Measurements from ENCODE around the gene ACADS.

ACADS gene

DNA sequence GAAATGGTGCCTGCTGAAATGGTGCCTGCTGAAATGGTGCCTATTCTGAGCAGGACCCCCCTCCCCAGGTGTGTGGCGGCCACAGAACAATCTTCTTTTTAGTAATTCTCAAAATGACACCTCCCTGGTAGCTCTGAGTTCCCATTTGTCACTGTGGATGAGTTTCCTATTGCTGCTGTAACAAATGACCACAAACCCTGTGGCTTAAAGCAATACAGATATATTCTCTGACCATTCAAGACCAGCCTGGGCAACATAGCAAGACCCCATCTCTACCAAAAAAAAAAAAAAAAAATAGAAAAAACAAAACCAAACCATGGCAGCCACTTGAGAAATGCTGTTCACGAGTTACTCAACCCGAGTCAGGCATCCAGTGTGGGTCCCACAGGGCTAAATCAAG lies 7.9 kb downstream of the ACADS start:
- DNase-seq: no peak

DNA sequence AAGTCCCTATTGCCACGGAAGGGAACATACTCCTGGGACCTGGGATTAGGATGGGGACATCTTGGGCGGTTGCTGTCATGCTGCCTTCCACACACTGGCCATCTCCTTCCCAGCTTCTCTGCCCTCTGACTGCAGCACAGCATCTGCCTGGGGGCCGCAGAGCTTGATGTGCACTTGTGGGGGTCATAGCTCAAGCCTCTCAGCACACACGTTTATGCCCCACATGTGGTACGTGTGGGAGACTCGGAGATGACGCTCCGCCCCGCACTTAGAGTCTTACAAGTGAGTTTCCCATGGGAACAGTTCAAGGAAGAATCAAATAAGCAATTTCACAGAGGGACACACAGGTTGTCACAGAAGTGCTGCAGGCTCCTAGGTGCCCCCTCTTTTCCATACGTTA lies 8.6 kb downstream of the ACADS start:
- no peak for DNase-seq

DNA sequence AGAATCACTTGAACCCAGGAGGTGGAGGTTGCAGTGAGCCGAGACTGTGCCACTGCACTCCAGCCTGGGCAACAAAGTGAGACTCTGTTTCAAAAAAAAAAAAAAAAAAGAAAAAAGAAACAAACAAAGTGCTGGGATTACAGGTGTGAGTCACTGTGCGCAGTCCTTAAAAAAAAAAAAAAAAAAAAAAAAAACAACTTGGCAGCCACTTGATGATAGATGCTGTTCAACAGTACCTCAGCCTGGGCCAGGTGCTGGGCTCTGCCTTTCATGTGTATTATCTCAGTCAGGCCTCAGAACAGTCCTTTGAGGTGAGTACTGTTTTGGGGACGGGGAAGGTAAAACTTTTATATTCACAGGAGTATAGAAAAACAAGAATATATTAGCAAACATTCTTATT lies 9.6 kb downstream of the ACADS start:
- DNase-seq: no peak

DNA sequence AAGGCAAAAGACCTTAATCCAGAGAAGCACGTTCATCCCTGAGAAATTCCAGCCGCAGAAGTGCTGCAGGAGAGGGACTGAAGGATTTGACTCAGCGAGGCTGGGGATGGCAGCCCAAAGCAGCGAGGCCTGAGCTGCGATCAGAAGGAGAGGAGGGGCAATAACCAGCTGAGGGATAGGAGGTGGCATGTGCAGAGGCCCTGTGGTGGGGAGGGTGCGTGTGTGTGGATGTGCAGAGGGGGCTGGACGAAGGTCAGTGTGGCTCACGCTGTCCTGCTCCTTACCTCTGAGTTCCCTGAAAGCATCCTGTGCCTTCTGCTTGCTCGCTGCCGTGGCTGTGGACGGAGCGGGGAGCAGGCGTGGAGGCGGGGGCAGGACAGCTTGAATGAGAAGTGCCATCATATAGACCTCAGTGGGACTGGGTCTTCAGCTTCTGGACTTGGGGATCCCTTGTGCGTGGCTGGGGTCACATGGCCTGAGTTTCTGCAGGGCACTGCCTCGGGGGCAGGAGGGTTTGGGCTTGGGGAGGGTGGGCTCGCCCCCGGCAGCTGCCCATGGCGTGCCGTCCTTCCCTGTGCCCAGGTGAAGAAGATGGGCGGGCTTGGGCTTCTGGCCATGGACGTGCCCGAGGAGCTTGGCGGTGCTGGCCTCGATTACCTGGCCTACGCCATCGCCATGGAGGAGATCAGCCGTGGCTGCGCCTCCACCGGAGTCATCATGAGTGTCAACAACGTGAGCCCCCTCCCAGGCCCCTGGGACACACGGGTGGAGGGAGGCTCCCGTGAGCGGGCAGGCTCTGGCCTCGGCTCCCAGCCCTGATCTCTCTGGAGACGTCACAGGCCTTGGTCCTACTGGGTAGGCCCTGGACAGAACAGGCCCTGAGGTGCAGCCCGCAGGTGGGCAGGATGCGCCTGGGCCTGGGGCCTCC lies 11.0 kb downstream of the ACADS start:
- no peak for DNase-seq

DNA sequence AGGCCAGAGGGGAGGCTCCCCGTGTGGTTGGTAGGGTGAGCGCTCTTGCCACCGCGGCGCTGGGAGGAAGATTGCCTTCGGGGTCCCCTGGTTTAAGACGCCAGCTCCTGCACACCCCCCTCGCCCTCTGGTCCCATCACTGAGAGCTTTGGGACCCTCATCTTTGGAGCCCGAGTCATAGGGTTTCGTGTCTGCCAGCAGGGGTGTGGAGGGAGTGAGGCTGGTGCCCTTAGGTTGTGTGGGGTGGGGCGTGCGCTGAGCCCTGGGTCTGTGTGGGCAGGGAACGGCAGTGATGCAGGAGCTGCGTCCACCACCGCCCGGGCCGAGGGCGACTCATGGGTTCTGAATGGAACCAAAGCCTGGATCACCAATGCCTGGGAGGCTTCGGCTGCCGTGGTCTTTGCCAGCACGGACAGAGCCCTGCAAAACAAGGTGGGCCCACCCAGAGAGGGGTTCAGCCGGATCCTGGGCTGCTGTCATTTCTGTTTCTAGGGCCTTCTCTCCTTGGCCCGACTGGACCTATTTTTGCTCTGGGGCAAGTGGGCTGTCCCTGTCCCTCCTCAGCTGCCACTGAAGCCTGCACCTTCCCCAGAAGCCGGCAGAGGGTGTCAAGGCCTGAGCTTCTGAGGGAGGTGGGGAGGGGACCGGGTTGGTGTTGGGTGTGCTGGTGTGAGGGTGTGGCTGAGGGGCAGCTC lies 12.1 kb downstream of the ACADS start:
- DNase-seq: no peak

DNA sequence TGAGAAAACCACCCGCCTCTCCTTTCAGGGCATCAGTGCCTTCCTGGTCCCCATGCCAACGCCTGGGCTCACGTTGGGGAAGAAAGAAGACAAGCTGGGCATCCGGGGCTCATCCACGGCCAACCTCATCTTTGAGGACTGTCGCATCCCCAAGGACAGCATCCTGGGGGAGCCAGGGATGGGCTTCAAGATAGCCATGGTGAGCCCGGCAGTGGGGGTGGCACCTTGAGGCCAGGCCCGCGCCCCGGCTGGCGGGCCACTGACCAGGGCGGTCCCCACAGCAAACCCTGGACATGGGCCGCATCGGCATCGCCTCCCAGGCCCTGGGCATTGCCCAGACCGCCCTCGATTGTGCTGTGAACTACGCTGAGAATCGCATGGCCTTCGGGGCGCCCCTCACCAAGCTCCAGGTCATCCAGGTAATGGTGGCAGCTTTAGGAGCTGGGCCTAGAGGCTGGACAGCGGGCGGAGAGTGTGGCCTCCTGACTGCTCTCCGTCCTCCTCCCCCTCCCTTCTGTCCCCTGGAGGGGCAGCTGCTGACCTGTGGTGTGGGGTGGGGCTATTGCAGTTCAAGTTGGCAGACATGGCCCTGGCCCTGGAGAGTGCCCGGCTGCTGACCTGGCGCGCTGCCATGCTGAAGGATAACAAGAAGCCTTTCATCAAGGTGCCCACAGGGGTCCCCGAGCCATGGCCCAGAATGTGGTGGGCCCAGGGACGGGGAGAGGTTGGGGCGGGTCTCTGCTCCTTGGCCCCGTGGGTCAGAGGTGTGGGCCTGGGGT lies 12.8 kb downstream of the ACADS start:
- DNase-seq: no peak

DNA sequence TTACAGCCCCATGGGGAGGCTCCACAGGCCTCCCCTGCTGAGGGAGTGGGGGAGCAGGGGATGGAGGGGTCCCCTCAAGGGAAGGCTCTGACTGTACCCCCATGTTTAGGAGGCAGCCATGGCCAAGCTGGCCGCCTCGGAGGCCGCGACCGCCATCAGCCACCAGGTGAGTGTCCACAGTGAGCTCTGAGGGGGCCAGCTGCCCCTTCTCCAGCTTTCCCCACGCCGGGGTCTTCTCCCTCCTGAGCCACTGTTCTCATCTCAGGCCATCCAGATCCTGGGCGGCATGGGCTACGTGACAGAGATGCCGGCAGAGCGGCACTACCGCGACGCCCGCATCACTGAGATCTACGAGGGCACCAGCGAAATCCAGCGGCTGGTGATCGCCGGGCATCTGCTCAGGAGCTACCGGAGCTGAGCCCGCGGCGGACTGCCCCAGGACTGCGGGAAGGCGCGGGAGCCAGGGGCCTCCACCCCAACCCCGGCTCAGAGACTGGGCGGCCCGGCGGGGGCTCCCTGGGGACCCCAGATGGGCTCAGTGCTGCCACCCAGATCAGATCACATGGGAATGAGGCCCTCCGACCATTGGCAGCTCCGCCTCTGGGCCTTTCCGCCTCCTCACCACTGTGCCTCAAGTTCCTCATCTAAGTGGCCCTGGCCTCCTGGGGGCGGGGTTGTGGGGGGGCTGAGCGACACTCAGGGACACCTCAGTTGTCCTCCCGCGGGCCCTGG lies 13.6 kb downstream of the ACADS start:
- DNase-seq: no peak

DNA sequence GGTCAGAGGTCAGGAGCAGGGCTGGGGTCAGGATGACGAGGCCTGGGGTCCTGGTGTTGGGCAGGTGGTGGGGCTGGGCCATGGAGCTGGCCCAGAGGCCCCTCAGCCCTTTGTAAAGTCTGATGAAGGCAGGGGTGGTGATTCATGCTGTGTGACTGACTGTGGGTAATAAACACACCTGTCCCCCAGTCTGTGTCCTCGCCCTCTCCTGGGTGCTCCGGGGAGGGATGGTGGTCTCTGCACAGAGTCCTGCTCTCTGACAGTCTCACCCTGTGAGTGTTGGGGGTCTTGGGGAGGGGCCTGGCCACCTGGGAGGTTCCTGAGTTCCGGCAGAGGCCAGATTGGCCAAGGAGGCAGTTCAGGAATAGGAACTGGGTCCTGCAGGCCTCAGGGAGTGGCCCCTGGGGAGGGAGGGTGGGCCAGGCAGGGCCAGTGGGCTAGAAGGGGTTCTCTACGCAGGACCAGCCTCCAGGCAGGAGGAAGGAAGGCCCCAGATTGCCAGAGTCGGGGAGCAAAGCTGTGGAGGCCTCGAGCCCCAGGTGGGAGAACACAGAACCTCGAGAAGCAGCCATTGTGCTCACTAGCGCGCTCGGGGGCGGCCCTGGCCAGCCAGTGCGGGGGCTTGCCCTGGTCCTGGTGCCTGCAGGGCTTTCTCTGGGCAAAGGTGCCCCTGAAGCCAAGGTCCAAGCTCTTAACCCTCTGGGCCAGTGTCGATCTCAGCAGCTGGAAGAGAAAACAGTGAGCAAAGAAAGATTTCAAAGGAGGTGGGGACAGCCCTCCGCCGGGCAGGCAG lies 14.4 kb downstream of the ACADS start:
- DNase-seq: no peak

DNA sequence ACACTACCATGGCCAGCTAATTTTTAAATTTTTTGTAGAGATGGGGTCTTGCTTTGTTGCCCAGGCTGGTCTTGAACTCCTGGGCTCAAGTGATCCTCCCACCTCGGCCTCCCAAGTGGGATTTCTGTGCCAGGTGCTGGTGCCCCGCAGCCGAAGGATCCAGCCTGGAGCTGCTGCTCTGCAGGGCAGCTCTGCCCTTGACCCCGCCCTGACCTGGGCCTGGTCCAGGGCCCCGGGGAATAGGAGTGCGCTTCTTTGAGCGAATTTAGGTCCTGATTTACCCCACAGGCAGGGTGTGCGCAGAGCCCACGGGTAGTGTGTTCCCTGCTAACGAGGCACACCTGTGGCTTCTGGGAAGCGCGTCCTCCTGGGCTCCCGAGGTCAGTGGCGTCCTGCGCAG lies 15.2 kb downstream of the ACADS start:
- no peak for DNase-seq

DNA sequence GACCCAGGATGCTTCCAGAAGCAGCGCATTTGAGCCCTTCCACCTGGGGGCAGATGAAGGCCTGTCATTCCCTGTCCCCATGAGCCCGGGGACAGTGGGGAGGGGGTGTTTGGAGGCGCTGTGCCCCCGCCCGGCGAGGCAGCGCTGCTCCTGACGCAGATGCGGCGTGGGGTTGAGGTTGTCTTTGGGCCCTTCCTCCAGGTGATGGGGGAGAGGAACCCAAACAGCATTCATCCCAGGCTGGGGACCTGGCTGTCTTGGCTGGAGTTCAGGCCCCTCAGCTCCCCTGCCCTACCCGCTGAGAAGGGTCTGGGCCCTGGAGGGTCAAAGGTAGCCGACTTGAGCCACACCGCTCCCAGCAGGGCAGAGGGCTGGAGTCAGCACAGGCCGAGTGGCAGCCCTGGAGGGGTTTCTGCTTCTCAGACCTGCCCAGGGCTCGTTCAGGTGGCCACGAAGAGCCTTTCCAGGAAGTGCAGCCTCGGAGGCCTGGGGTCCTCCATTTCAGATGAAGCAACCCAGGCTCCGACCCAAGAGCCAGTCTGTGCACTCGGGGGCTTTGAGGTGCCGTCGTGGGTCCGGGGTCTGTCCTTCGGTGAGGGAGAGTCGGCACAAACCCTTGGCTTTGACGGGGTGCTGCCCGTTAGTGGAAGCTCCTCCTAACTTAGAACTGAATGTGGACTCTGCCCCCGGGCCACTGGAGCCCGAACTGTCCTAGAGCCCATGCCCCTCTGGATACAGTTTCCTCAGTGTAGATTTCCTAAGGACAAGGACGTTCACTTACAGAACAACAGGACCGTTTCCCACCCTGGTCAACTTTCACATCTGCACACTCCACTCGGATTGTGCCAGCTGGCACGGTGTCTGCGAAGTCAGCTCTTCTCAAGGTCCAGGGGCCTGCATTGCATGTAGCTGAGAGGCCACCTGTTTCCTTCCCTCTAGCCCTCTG lies 16.1 kb downstream of the ACADS start:
- no peak for DNase-seq

DNA sequence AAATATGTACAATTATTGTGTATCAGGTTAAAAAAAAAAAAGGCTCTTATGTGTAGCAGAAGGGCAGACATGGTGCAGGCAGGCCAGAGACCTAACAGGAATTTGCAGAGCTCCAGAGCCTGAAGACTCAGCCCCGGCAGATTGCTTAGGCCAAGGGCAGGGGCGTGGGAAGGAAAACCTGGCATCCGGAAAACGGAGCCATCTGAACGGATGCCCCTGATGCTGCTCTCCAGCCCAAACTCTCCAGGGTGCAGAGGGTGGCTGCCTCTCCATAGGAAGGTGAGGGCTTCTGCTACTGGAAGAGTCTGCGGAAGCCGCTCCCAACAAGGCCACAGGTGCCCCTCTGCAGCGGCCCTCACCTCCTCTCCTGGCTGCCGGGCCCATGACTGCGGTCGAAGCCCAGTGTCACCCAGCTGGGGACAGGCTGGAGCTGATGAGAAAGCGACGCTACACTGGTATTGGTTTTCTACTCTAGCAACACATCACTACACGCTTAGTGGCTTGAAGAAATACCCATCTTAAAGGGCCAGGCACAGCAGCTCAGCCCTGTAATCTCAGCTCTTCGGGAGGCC lies 19.4 kb downstream of the ACADS start:
- DNase-seq: no peak

DNA sequence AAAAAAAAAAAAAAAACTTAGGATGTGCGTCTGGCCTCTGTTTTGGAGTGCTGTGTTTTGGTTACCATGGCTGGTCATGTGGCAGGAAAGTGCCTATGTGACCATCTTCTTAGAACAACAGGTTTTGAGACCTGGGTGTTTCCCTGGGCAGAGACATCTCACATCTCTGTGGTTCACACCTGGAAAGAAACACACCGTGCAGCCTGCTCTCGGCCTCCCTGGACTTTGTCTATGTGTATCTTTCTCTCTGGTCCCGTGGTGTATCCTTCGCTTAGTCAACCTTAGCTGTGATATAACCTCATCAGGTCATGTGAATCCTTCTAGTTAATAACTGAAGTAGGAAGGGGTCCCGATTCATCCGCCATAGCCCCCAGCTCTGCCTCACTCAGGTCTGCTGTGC lies 22.6 kb downstream of the ACADS start:
- DNase-seq: no peak

DNA sequence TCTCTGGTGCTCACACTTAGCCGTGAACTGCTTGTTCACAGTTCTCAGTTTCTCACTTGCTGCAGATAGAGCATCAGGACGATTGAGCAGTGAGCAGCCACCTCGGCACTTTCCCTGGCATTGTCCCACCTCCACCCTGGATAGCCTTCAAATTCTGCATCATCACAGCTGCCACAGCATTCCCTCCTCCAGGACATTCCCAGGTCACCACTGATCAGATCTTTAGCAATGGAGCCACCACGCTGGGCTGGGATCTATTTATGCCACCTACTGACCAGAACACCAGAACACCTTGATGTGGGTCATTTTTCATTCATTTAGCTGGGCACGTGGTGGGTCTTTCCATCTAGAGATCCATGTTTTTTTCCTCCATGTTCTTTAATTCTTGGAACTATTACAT lies 23.6 kb downstream of the ACADS start:
- no peak for DNase-seq

DNA sequence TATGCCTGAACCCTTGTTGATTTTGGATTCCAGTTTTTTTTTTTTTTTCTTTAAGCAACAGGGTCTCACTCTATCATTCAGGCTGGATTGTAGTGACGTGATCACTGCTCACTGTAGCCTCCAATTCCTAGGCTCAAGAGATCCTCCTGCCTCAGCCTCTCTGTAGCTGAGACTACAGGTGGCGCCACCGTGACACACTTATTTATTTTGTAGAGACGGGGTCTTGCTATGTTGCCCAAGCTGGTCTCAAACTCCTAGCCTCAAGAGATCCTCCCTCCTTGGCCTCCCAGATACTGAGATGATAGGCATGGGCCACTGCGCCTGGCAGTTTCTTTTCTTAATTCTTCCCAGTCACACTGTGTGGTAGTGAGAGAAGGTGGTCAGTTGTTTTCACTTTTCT lies 25.2 kb downstream of the ACADS start:
- DNase-seq: no peak

DNA sequence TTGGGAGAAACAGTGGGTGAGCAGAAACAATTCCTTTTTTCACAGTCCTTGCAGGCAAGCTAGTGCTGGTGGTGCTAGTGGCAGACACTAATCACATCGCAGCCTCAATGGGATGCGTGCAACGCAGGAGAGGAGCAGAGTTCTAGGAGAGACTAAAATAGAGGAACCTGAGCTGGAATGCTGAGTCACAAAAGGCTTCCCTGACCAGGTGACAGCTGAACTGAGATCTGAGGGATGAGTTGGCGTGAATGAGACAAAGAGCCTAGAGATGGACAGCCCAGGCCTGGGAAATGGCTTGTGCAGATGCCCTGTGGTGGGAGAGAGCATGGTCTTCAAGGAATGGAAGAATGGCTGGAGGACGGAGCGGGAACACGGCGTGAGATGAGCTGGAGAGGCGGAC lies 25.8 kb downstream of the ACADS start:
- no peak for DNase-seq

DNA sequence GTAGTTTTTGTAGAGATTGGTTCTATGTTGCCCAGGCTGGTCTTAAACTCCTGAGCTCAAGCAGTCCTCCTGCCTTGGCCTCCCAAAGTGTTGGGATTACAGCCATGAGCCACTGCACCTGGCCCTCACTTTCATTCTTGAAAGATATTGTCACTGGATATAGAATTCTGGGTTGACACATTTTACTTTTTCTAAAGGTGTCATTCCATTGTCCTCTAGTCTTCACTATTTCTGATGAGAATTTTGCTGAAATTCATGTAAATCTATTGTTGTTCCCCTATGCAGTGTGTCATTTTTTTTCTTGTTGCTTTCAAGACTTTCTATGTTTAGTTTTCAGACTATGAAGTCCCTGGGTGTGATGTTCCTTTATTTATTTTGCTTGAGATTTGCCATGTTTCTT lies 29.2 kb downstream of the ACADS start:
- no peak for DNase-seq

DNA sequence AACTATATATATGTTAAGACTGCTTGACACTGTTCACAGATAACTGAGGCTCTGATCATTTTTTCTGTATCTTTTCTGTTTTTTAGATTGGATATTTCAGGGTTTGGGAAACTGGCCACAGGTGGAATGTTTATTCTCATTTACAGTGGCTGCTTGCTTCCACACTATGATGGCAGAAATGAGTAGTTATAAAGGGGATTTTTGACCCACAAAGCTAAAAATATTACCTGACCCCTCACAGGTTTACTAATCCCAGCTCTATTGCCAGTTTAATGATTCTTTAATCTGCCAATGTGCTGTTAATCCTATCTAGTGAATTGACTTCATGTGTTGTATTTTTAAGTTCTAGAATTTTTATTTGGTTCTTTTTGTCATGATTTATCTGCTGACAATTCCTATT lies 29.6 kb downstream of the ACADS start:
- no peak for DNase-seq

DNA sequence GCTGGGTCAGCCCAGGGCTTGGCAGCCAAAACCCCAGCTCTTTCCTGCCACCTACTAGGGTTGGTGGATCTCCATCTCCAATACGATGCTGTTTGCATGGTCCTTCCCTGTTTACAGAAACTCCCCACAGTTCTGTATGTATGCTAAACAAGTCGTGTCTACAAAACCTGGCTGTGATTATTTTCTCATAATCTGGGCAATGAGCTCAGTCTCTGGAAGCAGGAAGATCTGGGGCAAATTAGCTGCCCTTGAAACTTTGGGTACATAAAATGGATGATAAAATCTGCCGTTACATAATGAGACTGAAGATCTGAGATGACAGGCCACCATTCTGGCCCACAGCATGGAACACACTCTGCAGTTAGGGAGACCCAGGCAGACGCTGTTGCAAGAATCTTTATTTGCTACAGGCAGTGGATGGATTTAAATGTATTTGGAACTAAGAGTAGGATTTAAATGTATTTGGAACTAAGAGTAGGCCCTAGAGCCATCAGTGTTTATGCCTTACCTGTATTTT lies 31.7 kb downstream of the ACADS start:
- DNase-seq: no peak

DNA sequence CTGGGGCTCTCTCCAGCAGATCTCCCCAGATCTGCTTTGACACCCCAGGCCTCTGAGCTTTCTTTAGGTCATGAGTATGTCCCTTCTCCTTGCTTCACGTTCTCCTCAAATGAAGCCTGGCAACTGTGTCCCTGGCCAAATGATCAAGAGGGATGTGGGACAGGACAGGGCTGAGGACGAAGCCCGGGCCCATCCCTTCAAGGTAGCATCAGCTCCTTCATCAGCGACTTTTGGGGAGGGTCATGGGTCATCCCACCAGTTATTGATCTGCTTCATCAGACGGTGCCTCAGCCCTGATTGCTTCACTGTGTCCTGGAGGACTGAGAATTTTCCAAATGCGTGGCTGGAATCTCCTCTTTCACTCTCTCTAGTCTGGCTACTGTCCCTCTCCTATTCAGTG lies 32.3 kb downstream of the ACADS start:
- DNase-seq: no peak

Measured in GOT3 (cell line).